Gastrocnemius medialis (tissue), 4 donors: ENCODE data around the gene CIAPIN1. TPM values are rescaled to one million over a fixed set of nuclear protein-coding genes. Genes with fewer than 3 reads are reported as not detected.
A peak's percentile ranks its signal among the peaks of the same experiment; 100 is the strongest.

Experiments
- ATAC-seq, 2 donors: fragments of 150-250 bp; one replicate each; pipeline ENCODE4 v1.9.1; 2016
- DNase-seq, 2 donors: peaks; one replicate each; pipeline ENCODE4 v3.0.0-alpha.2; 2019
- H3K27ac ChIP-seq, 4 donors: fragments of 200-600 bp; sonication (generic); 1 replicate in 1 of 4; 2 replicates in 3 of 4; pipeline ENCODE4 v1.5.1; 2016 to 2018; ENCODE audit warnings: mild to moderate bottlenecking in 2 of 4, moderate library complexity in 1 of 4
- H3K27me3 ChIP-seq, 3 donors: fragments of 200-600 bp; sonication (generic) in 2 of 3; 1 replicate in 1 of 3; 2 replicates in 2 of 3; pipeline versions ENCODE4 v1.5.1 to v1.6.0; 2016 to 2019; ENCODE audit warnings: mild to moderate bottlenecking in 1 of 3, moderate library complexity in 1 of 3
- H3K36me3 ChIP-seq, 2 donors: fragments of 200-600 bp; sonication (generic) in 1 of 2; one replicate each; pipeline ENCODE4 v1.5.1; 2017 to 2018
- H3K4me1 ChIP-seq, 2 donors: fragments of 200-600 bp; sonication (generic) in 1 of 2; one replicate each; pipeline ENCODE4 v1.5.1; 2016 to 2017; ENCODE audit warnings: mild to moderate bottlenecking in 2 of 2
- H3K4me3 ChIP-seq, 4 donors: fragments of 200-600 bp; sonication (generic) in 3 of 4; 1 replicate in 1 of 4; 2 replicates in 3 of 4; pipeline ENCODE4 v1.5.1; 2016 to 2019; ENCODE audit warnings: mild to moderate bottlenecking in 2 of 4
- H3K9me3 ChIP-seq, 3 donors: fragments of 200-600 bp; sonication (generic) in 2 of 3; 1 replicate in 1 of 3; 2 replicates in 2 of 3; pipeline ENCODE4 v1.5.1; 2016 to 2019
- POLR2A ChIP-seq, 2 donors: fragments of 450-650 bp; IDR thresholded peaks; one replicate each; pipeline ENCODE4 v1.6.1; 2017; ENCODE audit warnings: antibody characterized with exemption in 2 of 2, mild to moderate bottlenecking in 2 of 2, moderate library complexity in 2 of 2
- in situ Hi-C, 4 donors: fragments of 200-750 bp; cut with MboI; loops; one replicate each; pipeline versions ENCODE4 v1.15.0 to v1.8.0; 2017; ENCODE audit warnings: low sequenced_read_pairs in 4 of 4
- intact Hi-C: fragments of 100-400 bp; cut with DNase I; formaldehyde crosslinking; loops from one replicate; pipeline ENCODE4 v1.15.1; 2023; ENCODE audit warnings: low total_unique reads
- total RNA-seq, 4 donors: library from RNA; depleted of rRNA; stranded (reverse); fragments of >200 nt; gene quantifications; one replicate each; pipeline versions ENCODE4 v1.1.0 to v1.2.3, GENCODE V29; 2016
- TF ChIP-seq, protein P1 (sequence below), 5 experiments: fragments of 450-650 bp in 3 of 5; fragments of 200-600 bp in 2 of 5; sonication (generic) in 2 of 5; IDR thresholded peaks in 4 of 5; conservative IDR thresholded peaks in 1 of 5; 1 replicate in 4 of 5; 2 replicates in 1 of 5; pipeline ENCODE4 v1.5.1; 2016 to 2019; ENCODE audit warnings: antibody characterized with exemption in 5 of 5, mild to moderate bottlenecking in 3 of 5, moderate library complexity in 3 of 5

CIAPIN1 gene
- total RNA-seq, 4 donors from 2014 or later: 31.0 to 38.8 (median 37.9) TPM

DNA sequence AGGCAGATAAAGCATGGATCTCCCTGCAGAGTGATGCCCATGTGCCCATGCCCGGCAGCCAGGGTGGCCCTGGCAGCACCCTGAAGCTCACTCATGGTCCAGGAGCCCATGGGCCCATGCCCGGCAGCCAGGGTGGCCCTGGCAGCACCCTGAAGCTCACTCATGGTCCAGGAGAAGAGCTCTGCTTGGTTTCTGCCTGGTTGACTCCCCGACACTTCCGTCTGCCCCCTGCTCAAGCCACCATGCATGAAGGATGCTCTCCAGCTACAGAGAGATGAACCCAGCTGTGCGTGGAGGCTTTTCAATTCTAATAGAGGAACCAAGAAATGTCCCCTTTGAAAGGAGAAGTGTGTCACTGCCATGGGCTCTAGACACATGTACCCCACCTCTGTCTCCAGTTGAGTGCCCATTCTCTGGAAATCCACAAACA lies 33.9 kb downstream of the CIAPIN1 start:
- Histone ChIP-seq H3K9me3 (no peaks in the 10 kb centered on the region), H3K27me3 (no peaks in the 10 kb centered on the region), H3K36me3 (no peaks in the 10 kb centered on the region), H3K4me3 (no peak overlapping the region), H3K27ac (no peak overlapping the region), H3K4me1 (peaks cover 6% of the 10 kb centered on the region in 2 donors)
- in situ Hi-C loops (loop anchor here in 1 of 4 donors (25.0 kb wide), 1 partner anchor 326 kb away; the partner anchor contains the start of gene CPNE2), intact Hi-C loops (loop anchor here (10.0 kb wide), 1 partner anchor 319 kb away; the partner anchor contains the start of gene CPNE2)
- no peak for DNase-seq
- no peak for ATAC-seq
- no peak for TF ChIP-seq POLR2A (IDR thresholded peaks at IDR 0.05)
- TF ChIP-seq, protein P1, sequence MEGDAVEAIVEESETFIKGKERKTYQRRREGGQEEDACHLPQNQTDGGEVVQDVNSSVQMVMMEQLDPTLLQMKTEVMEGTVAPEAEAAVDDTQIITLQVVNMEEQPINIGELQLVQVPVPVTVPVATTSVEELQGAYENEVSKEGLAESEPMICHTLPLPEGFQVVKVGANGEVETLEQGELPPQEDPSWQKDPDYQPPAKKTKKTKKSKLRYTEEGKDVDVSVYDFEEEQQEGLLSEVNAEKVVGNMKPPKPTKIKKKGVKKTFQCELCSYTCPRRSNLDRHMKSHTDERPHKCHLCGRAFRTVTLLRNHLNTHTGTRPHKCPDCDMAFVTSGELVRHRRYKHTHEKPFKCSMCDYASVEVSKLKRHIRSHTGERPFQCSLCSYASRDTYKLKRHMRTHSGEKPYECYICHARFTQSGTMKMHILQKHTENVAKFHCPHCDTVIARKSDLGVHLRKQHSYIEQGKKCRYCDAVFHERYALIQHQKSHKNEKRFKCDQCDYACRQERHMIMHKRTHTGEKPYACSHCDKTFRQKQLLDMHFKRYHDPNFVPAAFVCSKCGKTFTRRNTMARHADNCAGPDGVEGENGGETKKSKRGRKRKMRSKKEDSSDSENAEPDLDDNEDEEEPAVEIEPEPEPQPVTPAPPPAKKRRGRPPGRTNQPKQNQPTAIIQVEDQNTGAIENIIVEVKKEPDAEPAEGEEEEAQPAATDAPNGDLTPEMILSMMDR (IDR thresholded peaks at IDR 0.05 in 4 of 5, conservative IDR thresholded peaks at IDR 0.05 in 1 of 5): no peak

DNA sequence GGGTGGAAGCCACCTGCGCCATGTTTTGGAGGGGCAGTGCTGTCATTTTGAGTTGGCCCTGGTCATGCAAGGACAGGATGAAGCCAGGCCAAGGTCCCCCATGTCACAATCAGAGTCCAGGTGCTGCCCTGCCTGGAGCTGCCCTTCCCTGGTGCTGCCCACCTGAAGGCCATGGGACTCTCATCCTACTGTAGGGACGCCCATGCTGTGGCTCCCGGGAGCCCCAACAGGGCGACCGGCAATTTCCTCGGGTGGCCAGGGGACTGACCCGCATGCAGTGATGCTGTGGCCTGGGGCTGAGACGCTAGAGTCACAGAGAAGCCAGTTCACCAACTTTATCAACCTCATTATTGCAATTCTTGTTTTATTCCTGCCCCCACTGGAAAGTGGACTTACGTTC lies 34.6 kb downstream of the CIAPIN1 start:
- Histone ChIP-seq H3K4me1 (peaks cover 6% of the 10 kb centered on the region in 2 donors), H3K36me3 (no peaks in the 10 kb centered on the region), H3K4me3 (no peak overlapping the region), H3K27me3 (no peaks in the 10 kb centered on the region), H3K27ac (no peak overlapping the region), H3K9me3 (no peaks in the 10 kb centered on the region)
- in situ Hi-C loops (loop anchor here in 1 of 4 donors (25.0 kb wide), 1 partner anchor 325 kb away; the partner anchor contains the start of gene CPNE2), intact Hi-C loops (loop anchor here (10.0 kb wide), 1 partner anchor 318 kb away; the partner anchor contains the start of gene CPNE2)
- ATAC-seq (no peak), DNase-seq (no peak)
- no peak for TF ChIP-seq POLR2A (IDR thresholded peaks at IDR 0.05)
- TF ChIP-seq, protein P1 (IDR thresholded peaks at IDR 0.05 in 4 of 5, conservative IDR thresholded peaks at IDR 0.05 in 1 of 5): no peak

DNA sequence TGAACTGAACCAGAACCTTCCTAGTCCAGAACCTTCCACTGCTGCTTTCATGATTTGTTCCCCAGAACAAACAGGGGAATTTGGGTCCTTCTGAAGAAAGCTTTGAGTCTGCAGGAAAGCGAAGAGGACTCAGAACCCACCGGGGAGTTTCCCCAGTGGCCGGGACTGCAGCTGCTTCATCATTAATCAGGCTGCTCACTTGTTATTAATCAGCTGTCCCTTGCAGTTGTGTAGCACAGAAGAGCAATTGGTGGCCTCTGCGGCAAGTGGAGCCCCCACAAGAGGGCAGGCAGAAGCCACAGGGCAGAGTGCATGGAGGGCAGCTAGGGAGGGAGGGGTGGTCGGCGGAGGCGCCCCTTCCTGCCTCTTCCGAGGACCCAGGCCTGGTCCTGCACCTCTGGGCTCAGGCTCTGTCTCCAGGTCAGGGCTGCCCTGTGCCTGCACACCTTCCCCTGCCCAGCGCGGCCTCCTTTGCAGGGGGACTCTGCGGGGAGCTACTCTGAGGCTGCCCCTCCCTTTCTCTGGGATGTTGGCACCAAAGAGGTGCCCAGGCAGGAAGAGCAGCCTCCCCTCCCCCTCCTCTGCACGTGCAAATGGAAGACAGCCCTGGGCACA lies 35.7 kb downstream of the CIAPIN1 start:
- TF ChIP-seq, protein P1 (IDR thresholded peaks at IDR 0.05 in 4 of 5, conservative IDR thresholded peaks at IDR 0.05 in 1 of 5): no peak
- no peak for TF ChIP-seq POLR2A (IDR thresholded peaks at IDR 0.05)
- intact Hi-C loops (loop anchor here (10.0 kb wide), 1 partner anchor 317 kb away; the partner anchor contains the start of gene CPNE2), in situ Hi-C loops (loop anchor here in 1 of 4 donors (25.0 kb wide), 1 partner anchor 324 kb away; the partner anchor contains the start of gene CPNE2)
- no peak for DNase-seq
- no peak for ATAC-seq
- Histone ChIP-seq H3K27ac (no peak overlapping the region), H3K4me3 (no peak overlapping the region), H3K9me3 (no peaks in the 10 kb centered on the region), H3K4me1 (peaks cover 0 to 2% of the 10 kb centered on the region in 2 donors), H3K27me3 (no peaks in the 10 kb centered on the region), H3K36me3 (no peaks in the 10 kb centered on the region)

DNA sequence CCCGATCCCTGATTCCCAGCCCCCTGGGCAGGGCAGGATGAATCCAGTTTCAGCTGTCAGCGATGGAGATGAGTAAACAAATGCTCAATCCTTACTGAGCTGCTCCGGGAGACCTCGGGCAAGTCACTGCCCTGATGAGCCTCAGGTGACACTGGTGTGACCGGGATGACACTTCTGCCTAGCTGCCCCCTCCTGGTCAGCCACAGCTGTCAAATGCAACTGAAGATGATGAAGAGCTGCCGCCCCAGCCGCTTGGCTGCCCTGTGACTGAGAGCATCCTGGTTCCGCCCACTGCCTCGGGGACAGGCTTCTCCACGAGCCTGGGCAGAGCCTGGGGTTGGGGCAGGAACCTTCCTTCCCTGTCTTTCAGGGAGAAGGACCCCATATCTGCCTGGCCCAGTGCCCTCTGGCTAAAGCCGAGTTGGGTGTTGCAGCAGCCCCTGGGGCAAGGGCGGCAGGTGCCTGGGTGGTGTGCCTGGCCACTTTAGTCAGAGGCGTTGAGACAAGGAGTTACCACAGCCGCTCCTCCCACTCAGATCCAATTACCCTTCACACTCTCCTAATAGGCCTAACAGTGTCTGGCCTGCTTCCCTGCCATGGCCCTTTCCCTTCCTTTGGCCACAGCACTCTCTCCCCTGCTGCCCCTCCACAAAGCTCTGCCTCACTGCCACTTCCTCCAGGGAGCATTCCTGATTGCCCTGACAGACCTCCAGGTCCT lies 37.2 kb downstream of the CIAPIN1 start:
- H3K27me3 ChIP-seq: no peaks in the 10 kb centered on the region
- in situ Hi-C loops: loop anchor here in 1 of 4 donors (25.0 kb wide), 1 partner anchor 323 kb away; the partner anchor contains the start of gene CPNE2
- no peaks in the 10 kb centered on the region for H3K4me1 ChIP-seq
- H3K36me3 ChIP-seq: no peaks in the 10 kb centered on the region
- DNase-seq (no peak), ATAC-seq (no peak)
- intact Hi-C loops: loop anchor here (10.0 kb wide), 1 partner anchor 315 kb away; the partner anchor contains the start of gene CPNE2
- TF ChIP-seq, protein P1 (IDR thresholded peaks at IDR 0.05 in 4 of 5, conservative IDR thresholded peaks at IDR 0.05 in 1 of 5): no peak
- no peak for TF ChIP-seq POLR2A (IDR thresholded peaks at IDR 0.05)
- H3K4me3 ChIP-seq: no peak overlapping the region
- no peaks in the 10 kb centered on the region for H3K9me3 ChIP-seq
- peak overlapping the region in 3 of 4 donors; percentile 51 to 65 (median 53) for H3K27ac ChIP-seq
